CD4-positive, alpha-beta memory T cell (primary cell): ENCODE data around the gene CLTRN. TPM values are rescaled to one million over a fixed set of nuclear protein-coding genes. Genes with fewer than 3 reads are reported as not detected.

Experiments
- CTCF ChIA-PET: fragments of 350-600 bp; sonication (Branson Sonifier 250); formaldehyde crosslinking; loops from one replicate; lab custom pipeline; 2021; ENCODE audit warnings: inconsistent platforms; ENCODE audit not compliant: partially characterized antibody; lab: Charles Lee
- POLR2A ChIA-PET: fragments of 350-600 bp; sonication (Branson Sonifier 250); formaldehyde crosslinking; loops from one replicate; lab custom pipeline; 2021; ENCODE audit not compliant: partially characterized antibody; lab: Charles Lee
- DNase-seq, 5 donors: peaks; one replicate each; pipeline versions ENCODE4 v3.0.0 to v3.0.0-alpha.2; 2020 to 2022; ENCODE audit warnings: mixed read lengths in 1 of 5
- H3K27ac ChIP-seq: one replicate; pipeline ENCODE4 v1.7.0; 2013; ENCODE audit warnings: low read depth, low read length
- H3K27me3 ChIP-seq: 2 replicates; pipeline ENCODE4 v1.7.0; 2013; ENCODE audit warnings: mild to moderate bottlenecking, low read length, moderate library complexity; ENCODE audit not compliant: insufficient read depth
- H3K36me3 ChIP-seq: 2 replicates; pipeline ENCODE4 v1.7.0; 2013; ENCODE audit warnings: mild to moderate bottlenecking, low read length, moderate library complexity; ENCODE audit not compliant: insufficient read depth
- H3K4me1 ChIP-seq: 2 replicates; pipeline ENCODE4 v1.7.0; 2013; ENCODE audit warnings: mild to moderate bottlenecking, low read length, moderate library complexity; ENCODE audit not compliant: insufficient read depth
- H3K4me3 ChIP-seq, 2 donors: one replicate each; pipeline ENCODE4 v1.7.0; 2013; ENCODE audit warnings: low read length in 2 of 2, mild to moderate bottlenecking in 1 of 2
- H3K9me3 ChIP-seq, 2 donors: one replicate each; pipeline ENCODE4 v1.7.0; 2013; ENCODE audit warnings: low read length in 2 of 2, control low read depth in 1 of 2; ENCODE audit not compliant: control insufficient read depth in 1 of 2
- H3K27ac Mint-ChIP-seq, 7 donors: one replicate each; pipeline ENCODE4 v1.8.0; 2020 to 2021; ENCODE audit warnings: mixed read lengths in 7 of 7, mild to moderate bottlenecking in 6 of 7, inconsistent platforms in 3 of 7, moderate library complexity in 3 of 7
- H3K27me3 Mint-ChIP-seq, 2 donors: one replicate each; pipeline ENCODE4 v1.8.0; 2020 to 2021; ENCODE audit warnings: mixed read lengths in 2 of 2
- H3K36me3 Mint-ChIP-seq, 2 donors: one replicate each; pipeline ENCODE4 v1.8.0; 2020 to 2021; ENCODE audit warnings: mixed read lengths in 2 of 2, inconsistent platforms in 1 of 2, mild to moderate bottlenecking in 1 of 2
- H3K4me1 Mint-ChIP-seq, 4 donors: one replicate each; pipeline ENCODE4 v1.8.0; 2020 to 2021; ENCODE audit warnings: mixed read lengths in 4 of 4, mild to moderate bottlenecking in 1 of 4
- H3K4me3 Mint-ChIP-seq, 8 donors: one replicate each; pipeline ENCODE4 v1.8.0; 2020 to 2021; ENCODE audit warnings: mixed read lengths in 8 of 8, mild to moderate bottlenecking in 7 of 8, moderate library complexity in 6 of 8, inconsistent platforms in 3 of 8
- H3K9me3 Mint-ChIP-seq, 8 donors: one replicate each; pipeline ENCODE4 v1.8.0; 2020 to 2021; ENCODE audit warnings: mixed read lengths in 8 of 8, mild to moderate bottlenecking in 5 of 8, inconsistent platforms in 3 of 8, moderate library complexity in 1 of 8
- intact Hi-C: fragments of 100-400 bp; cut with micrococcal nuclease; formaldehyde crosslinking; loops from one replicate; pipeline ENCODE4 v1.15.1; 2023
- polyA plus RNA-seq, 2 donors: library from polyadenylated mRNA; unstranded; fragments of 300-500 nt; fragmentation: Illumina TruSeq; gene quantifications; one replicate each; pipeline ENCODE4 v1.2.3, GENCODE V29; 2021
- total RNA-seq, 2 experiments: library from RNA; stranded (reverse); gene quantifications; one replicate each; pipeline ENCODE4 v1.2.3, GENCODE V29; 2021

CLTRN gene
- total and polyA plus RNA-seq, 4 experiments from 2014 or later: 0.33 to 0.97 TPM; not detected in 2

- intact Hi-C loops: loop anchor here (1.0 to 10.0 kb wide), 6 partner anchors 12 to 750 kb away; partner anchors contain the start of genes GRPR and ZRSR2
- Mint-ChIP-seq H3K27me3 (no peaks in the 10 kb centered on the region), H3K9me3 (no peaks in the 10 kb centered on the region), H3K27ac (peak overlapping the region; percentile 30 to 92 (median 66)), H3K4me1 (peaks cover 7 to 27% (median 13%) of the 10 kb centered on the region in 4 donors), H3K4me3 (no peak overlapping the region), H3K36me3 (peaks cover 20 to 27% of the 10 kb centered on the region in 2 donors)
- Histone ChIP-seq H3K4me1 (peaks cover 6% of the 10 kb centered on the region), H3K9me3 (no peaks in the 10 kb centered on the region), H3K4me3 (no peak overlapping the region), H3K36me3 (peaks cover under 1% of the 10 kb centered on the region), H3K27ac (no peak overlapping the region), H3K27me3 (no peaks in the 10 kb centered on the region)
- CTCF ChIA-PET: interaction anchor here (1.0 to 2.2 kb wide), 8 partner anchors 36 to 1009 kb away, joined by 3 to 11 read pairs (median 5); partner anchors contain the start of gene CA5B
- peak; percentile 64 to 78 (median 78) for DNase-seq
- POLR2A ChIA-PET: interaction anchor here (1.2 kb wide), 1 partner anchor 64 kb away, joined by 5 read pairs; no protein-coding TSS in a partner anchor
These were observed 22.4 kb upstream of the CLTRN start for GRCh38 chrX:15686818-15687685.

DNA sequence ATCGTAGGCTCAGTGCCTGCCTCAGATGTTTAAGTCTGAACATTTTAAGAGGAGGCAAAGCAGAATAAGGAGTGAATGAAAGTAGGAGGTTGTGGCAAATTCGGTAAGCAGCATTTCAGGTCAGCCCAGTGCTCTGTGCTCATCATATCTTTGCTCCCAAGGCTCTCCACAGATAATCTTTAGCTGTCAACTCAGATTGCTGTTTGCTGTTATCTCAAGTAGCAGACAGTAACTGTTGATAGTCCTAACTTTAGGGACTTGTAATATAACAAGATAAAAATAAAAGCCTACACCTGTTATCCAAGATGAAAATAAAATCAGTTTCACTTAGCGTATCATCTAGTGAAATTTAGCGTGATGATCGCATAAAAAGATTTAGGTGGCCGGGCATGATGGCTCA lies 18.6 kb upstream of the CLTRN start:
- intact Hi-C loops: loop anchor here (10.0 kb wide), 1 partner anchor 442 kb away; the partner anchor contains the start of gene GRPR
- H3K4me1 Mint-ChIP-seq: peaks cover 10 to 29% (median 17%) of the 10 kb centered on the region in 4 donors
- POLR2A ChIA-PET: no interaction called here

GRCh38 chrX:15681433-15681832 lies 16.8 kb upstream of the CLTRN start:
- intact Hi-C loops: loop anchor here (10.0 kb wide), 1 partner anchor 443 kb away; the partner anchor contains the start of gene GRPR
- Histone ChIP-seq H3K4me1 (peaks cover 10% of the 10 kb centered on the region), H3K4me3 (no peak overlapping the region), H3K27me3 (no peaks in the 10 kb centered on the region), H3K9me3 (no peaks in the 10 kb centered on the region), H3K36me3 (peaks cover 13% of the 10 kb centered on the region), H3K27ac (no peak overlapping the region)
- peaks cover 9 to 24% (median 18%) of the 10 kb centered on the region in 4 donors for H3K4me1 Mint-ChIP-seq
- H3K9me3 Mint-ChIP-seq: no peaks in the 10 kb centered on the region
- CTCF ChIA-PET: no interaction called here
- no peak overlapping the region for H3K27ac Mint-ChIP-seq
- no peak for DNase-seq
- H3K4me3 Mint-ChIP-seq: no peak overlapping the region
- H3K36me3 Mint-ChIP-seq: peaks cover 6 to 10% of the 10 kb centered on the region in 2 donors
- POLR2A ChIA-PET: no interaction called here
- H3K27me3 Mint-ChIP-seq: no peaks in the 10 kb centered on the region

More for the DNA sequence above, 18.6 kb upstream of the CLTRN start:
- Histone ChIP-seq H3K27ac (no peak overlapping the region), H3K36me3 (peaks cover 13% of the 10 kb centered on the region), H3K4me1 (peaks cover 9% of the 10 kb centered on the region), H3K4me3 (no peak overlapping the region), H3K9me3 (no peaks in the 10 kb centered on the region), H3K27me3 (no peaks in the 10 kb centered on the region)
- H3K36me3 Mint-ChIP-seq: peaks cover 7 to 9% of the 10 kb centered on the region in 2 donors
- CTCF ChIA-PET: no interaction called here
- no peaks in the 10 kb centered on the region for H3K27me3 Mint-ChIP-seq
- no peaks in the 10 kb centered on the region for H3K9me3 Mint-ChIP-seq
- no peak overlapping the region for H3K4me3 Mint-ChIP-seq
- no peak for DNase-seq
- no peak overlapping the region for H3K27ac Mint-ChIP-seq

GRCh38 chrX:15680401-15680800 lies 15.8 kb upstream of the CLTRN start:
- Mint-ChIP-seq H3K4me3 (no peak overlapping the region), H3K4me1 (peaks cover 10 to 24% (median 17%) of the 10 kb centered on the region in 4 donors), H3K9me3 (no peaks in the 10 kb centered on the region), H3K27me3 (no peaks in the 10 kb centered on the region), H3K36me3 (peaks cover 6 to 10% of the 10 kb centered on the region in 2 donors), H3K27ac (peak overlapping the region in 3 of 7 donors; percentile 52 to 83 (median 77))
- CTCF ChIA-PET: no interaction called here
- Histone ChIP-seq H3K27me3 (no peaks in the 10 kb centered on the region), H3K9me3 (no peaks in the 10 kb centered on the region), H3K36me3 (peaks cover 13% of the 10 kb centered on the region), H3K4me1 (peaks cover 16% of the 10 kb centered on the region), H3K27ac (no peak overlapping the region), H3K4me3 (no peak overlapping the region)
- POLR2A ChIA-PET: interaction anchor here (1.0 kb wide), 1 partner anchor 70 kb away, joined by 3 read pairs; no protein-coding TSS in a partner anchor
- intact Hi-C loops: loop anchor here (10.0 kb wide), 1 partner anchor 444 kb away; the partner anchor contains the start of gene GRPR
- DNase-seq: no peak

- Histone ChIP-seq H3K9me3 (no peaks in the 10 kb centered on the region), H3K27ac (no peak overlapping the region), H3K4me1 (peaks cover 17% of the 10 kb centered on the region), H3K36me3 (peaks cover 13% of the 10 kb centered on the region), H3K4me3 (no peak overlapping the region), H3K27me3 (no peaks in the 10 kb centered on the region)
- Mint-ChIP-seq H3K9me3 (no peaks in the 10 kb centered on the region), H3K4me1 (peaks cover 10 to 23% (median 17%) of the 10 kb centered on the region in 4 donors), H3K27ac (peak overlapping the region in 1 of 7 donors; percentile 18), H3K27me3 (no peaks in the 10 kb centered on the region), H3K4me3 (no peak overlapping the region), H3K36me3 (peaks cover 6 to 10% of the 10 kb centered on the region in 2 donors)
- intact Hi-C loops: no loop called here
- ChIA-PET CTCF (no interaction called here), POLR2A (no interaction called here)
- no peak for DNase-seq
These were observed 14.6 kb upstream of the CLTRN start for GRCh38 chrX:15679246-15679645.

DNA sequence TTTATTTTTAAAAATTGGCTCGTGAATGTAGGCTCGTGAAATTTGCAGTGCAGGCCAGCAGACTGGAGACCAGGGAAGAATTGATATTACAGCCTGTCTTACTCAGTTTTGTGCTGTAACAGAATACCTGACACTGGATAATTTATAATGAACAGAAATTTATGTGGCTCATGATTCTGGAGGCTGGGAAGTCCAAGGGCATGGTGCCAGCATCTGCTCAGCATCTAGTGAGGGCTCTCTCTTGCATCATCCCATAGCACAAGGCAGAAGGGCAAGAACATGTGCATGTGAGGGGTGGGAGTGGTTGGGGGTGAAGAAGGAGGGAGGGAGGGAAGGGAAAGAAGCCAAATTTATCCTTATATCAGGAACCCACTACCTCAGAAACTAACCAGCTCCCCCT lies 13.7 kb upstream of the CLTRN start:
- intact Hi-C loops: no loop called here
- CTCF ChIA-PET: no interaction called here
- Histone ChIP-seq H3K27ac (no peak overlapping the region), H3K36me3 (peaks cover 13% of the 10 kb centered on the region), H3K4me3 (no peak overlapping the region), H3K9me3 (no peaks in the 10 kb centered on the region), H3K4me1 (peaks cover 22% of the 10 kb centered on the region), H3K27me3 (no peaks in the 10 kb centered on the region)
- Mint-ChIP-seq H3K4me1 (peaks cover 13 to 27% (median 17%) of the 10 kb centered on the region in 4 donors), H3K27ac (peak overlapping the region in 1 of 7 donors; percentile 82), H3K27me3 (no peaks in the 10 kb centered on the region), H3K4me3 (peak overlapping the region in 2 of 8 donors; percentile 20 to 36), H3K36me3 (peaks cover 6 to 10% of the 10 kb centered on the region in 2 donors), H3K9me3 (no peaks in the 10 kb centered on the region)
- POLR2A ChIA-PET: no interaction called here
- no peak for DNase-seq

GRCh38 chrX:15676886-15677285 lies 12.3 kb upstream of the CLTRN start:
- ChIA-PET CTCF (no interaction called here), POLR2A (interaction anchor here (1.0 to 3.4 kb wide), 2 partner anchors 61 to 113 kb away, joined by 5 to 27 read pairs; partner anchors contain the start of genes CA5B and ZRSR2)
- no peak overlapping the region for H3K4me3 Mint-ChIP-seq
- Histone ChIP-seq H3K27ac (no peak overlapping the region), H3K9me3 (no peaks in the 10 kb centered on the region), H3K4me3 (peak overlapping the region in 1 of 2 donors; percentile 92), H3K36me3 (peaks cover 11% of the 10 kb centered on the region), H3K27me3 (no peaks in the 10 kb centered on the region), H3K4me1 (peaks cover 22% of the 10 kb centered on the region)
- no peak overlapping the region for H3K27ac Mint-ChIP-seq
- H3K36me3 Mint-ChIP-seq: peaks cover 6 to 10% of the 10 kb centered on the region in 2 donors
- H3K9me3 Mint-ChIP-seq: no peaks in the 10 kb centered on the region
- no peaks in the 10 kb centered on the region for H3K27me3 Mint-ChIP-seq
- H3K4me1 Mint-ChIP-seq: peaks cover 13 to 27% (median 17%) of the 10 kb centered on the region in 4 donors
- intact Hi-C loops: no loop called here
- no peak for DNase-seq
